ENCODE measurements around the gene ACO1.

The ACO1 gene

DNA sequence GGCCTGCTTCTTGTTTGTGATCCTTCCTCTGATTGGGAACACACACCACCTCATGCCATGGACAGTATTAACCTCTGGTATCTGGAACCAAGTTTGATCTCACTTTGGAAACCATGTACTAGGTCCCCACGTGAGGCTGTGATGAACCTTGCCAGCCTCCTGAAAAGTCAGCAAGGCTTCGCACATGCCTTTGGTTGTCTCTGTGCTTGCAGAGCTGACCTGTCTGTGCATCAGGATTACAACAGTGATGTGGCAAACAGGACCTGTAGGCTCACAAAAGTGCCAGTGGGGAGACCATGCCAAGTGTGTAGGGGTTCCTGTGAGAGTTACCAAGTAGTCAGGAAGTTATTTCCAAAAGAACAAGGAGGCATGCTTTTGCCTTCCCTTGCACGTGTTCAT, 1.4 kb downstream of the ACO1 start:
- TF ChIP-seq, protein P1, sequence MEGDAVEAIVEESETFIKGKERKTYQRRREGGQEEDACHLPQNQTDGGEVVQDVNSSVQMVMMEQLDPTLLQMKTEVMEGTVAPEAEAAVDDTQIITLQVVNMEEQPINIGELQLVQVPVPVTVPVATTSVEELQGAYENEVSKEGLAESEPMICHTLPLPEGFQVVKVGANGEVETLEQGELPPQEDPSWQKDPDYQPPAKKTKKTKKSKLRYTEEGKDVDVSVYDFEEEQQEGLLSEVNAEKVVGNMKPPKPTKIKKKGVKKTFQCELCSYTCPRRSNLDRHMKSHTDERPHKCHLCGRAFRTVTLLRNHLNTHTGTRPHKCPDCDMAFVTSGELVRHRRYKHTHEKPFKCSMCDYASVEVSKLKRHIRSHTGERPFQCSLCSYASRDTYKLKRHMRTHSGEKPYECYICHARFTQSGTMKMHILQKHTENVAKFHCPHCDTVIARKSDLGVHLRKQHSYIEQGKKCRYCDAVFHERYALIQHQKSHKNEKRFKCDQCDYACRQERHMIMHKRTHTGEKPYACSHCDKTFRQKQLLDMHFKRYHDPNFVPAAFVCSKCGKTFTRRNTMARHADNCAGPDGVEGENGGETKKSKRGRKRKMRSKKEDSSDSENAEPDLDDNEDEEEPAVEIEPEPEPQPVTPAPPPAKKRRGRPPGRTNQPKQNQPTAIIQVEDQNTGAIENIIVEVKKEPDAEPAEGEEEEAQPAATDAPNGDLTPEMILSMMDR (IDR thresholded peaks at IDR 0.05) = no peak
- Histone ChIP-seq H3K27me3 (ENCODE audit: control insufficient read depth, insufficient read depth, low read length) (no peaks in the 10 kb centered on the region), H3K27ac (no peak overlapping the region), H3K36me3 (ENCODE audit: control insufficient read depth, insufficient read depth, low read length) (no peaks in the 10 kb centered on the region), H3K4me3 (ENCODE audit: low read depth, low read length) (no peak overlapping the region), H3K79me2 (peaks cover 9% of the 10 kb centered on the region), H3K9me3 (ENCODE audit: control insufficient read depth, low read length) (no peaks in the 10 kb centered on the region), H3K4me1 (no peaks in the 10 kb centered on the region), H2AFZ (no peak overlapping the region), H3K9ac (no peak overlapping the region), H3K4me2 (ENCODE audit: low read length) (no peak overlapping the region)

DNA sequence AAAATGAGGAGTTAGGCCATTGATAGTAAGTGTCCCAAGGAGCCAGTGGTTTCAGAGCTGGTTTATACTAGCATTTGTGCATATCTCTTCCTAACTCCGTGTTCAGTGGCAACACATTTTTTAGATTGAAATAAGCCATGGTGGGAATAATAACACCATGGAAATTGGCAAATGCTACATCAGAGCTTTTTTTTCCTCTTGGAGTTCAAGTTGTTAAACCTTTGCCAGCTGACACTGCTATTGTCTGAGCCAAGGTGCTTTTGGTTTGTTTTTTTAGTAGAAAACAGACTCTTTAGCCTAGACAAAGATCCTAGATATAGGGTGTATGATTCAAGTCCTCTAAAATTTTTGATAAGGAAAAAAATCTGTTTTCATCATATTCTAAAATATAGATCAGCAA, 2.8 kb downstream of the ACO1 start:
- H3K4me3 ChIP-seq (ENCODE audit: low read depth, low read length) = no peak overlapping the region
- no peaks in the 10 kb centered on the region for H3K4me1 ChIP-seq
- H3K9me3 ChIP-seq (ENCODE audit: control insufficient read depth, low read length) = no peaks in the 10 kb centered on the region
- TF ChIP-seq, protein P1 (IDR thresholded peaks at IDR 0.05) = no peak
- no peak overlapping the region for H3K9ac ChIP-seq
- no peak overlapping the region for H3K4me2 ChIP-seq (ENCODE audit: low read length)
- H2AFZ ChIP-seq = no peak overlapping the region
- no peak overlapping the region for H3K27ac ChIP-seq
- H3K27me3 ChIP-seq (ENCODE audit: control insufficient read depth, insufficient read depth, low read length) = no peaks in the 10 kb centered on the region
- peaks cover 9% of the 10 kb centered on the region for H3K79me2 ChIP-seq
- H3K36me3 ChIP-seq (ENCODE audit: control insufficient read depth, insufficient read depth, low read length) = no peaks in the 10 kb centered on the region

DNA sequence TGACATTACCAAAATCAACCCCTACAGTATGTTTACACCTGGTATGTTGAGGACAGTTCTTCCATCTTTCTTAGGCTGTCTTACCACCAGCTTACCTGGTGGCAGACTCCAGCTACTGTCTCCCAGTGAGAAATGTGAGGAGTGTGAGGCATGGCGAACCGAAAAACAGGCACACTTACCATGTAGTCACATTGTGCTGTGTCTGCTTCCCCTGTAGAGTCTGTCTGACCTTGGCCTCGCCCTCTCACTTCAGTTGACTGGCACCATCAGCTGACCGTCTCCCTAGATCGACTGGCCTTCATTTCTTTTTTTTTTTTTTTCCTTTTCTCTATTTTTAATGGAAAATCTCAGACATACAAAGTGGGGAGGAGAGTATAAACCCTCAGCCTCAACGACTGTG, 4.9 kb downstream of the ACO1 start:
- Histone ChIP-seq H3K4me2 (ENCODE audit: low read length) (no peak overlapping the region), H3K36me3 (ENCODE audit: control insufficient read depth, insufficient read depth, low read length) (no peaks in the 10 kb centered on the region), H3K4me1 (no peaks in the 10 kb centered on the region), H3K27ac (no peak overlapping the region), H3K79me2 (peaks cover 9% of the 10 kb centered on the region), H2AFZ (no peak overlapping the region), H3K27me3 (ENCODE audit: control insufficient read depth, insufficient read depth, low read length) (no peaks in the 10 kb centered on the region), H3K4me3 (ENCODE audit: low read depth, low read length) (no peak overlapping the region), H3K9me3 (ENCODE audit: control insufficient read depth, low read length) (no peaks in the 10 kb centered on the region), H3K9ac (no peak overlapping the region)
- TF ChIP-seq, protein P1 (IDR thresholded peaks at IDR 0.05) = no peak

DNA sequence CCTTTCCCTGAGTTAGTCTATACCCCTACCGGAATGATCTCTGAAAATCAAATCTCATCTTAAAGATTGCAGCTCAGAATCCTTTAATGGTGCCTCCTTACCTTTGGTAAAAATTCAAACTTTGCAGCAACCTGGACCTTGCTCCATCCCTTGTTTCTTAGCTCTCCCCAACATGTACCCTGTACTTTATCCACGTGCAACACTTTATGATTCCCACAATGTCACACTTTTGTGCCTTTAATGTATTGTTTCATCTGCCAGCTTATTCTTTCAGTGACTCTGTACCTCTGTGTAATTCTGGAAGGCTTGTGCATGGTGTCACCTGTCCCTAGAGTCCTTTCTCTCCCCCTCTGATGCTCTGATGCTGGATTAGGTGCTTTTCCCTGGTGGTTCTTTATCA, 9.5 kb downstream of the ACO1 start:
- Histone ChIP-seq H2AFZ (no peak overlapping the region), H3K4me2 (ENCODE audit: low read length) (no peak overlapping the region), H3K4me1 (no peaks in the 10 kb centered on the region), H3K9ac (no peak overlapping the region), H3K27ac (no peak overlapping the region), H3K36me3 (ENCODE audit: control insufficient read depth, insufficient read depth, low read length) (no peaks in the 10 kb centered on the region), H3K27me3 (ENCODE audit: control insufficient read depth, insufficient read depth, low read length) (no peaks in the 10 kb centered on the region), H3K9me3 (ENCODE audit: control insufficient read depth, low read length) (no peaks in the 10 kb centered on the region), H3K79me2 (no peaks in the 10 kb centered on the region), H3K4me3 (ENCODE audit: low read depth, low read length) (no peak overlapping the region)
- TF ChIP-seq, protein P1 (IDR thresholded peaks at IDR 0.05) = no peak

DNA sequence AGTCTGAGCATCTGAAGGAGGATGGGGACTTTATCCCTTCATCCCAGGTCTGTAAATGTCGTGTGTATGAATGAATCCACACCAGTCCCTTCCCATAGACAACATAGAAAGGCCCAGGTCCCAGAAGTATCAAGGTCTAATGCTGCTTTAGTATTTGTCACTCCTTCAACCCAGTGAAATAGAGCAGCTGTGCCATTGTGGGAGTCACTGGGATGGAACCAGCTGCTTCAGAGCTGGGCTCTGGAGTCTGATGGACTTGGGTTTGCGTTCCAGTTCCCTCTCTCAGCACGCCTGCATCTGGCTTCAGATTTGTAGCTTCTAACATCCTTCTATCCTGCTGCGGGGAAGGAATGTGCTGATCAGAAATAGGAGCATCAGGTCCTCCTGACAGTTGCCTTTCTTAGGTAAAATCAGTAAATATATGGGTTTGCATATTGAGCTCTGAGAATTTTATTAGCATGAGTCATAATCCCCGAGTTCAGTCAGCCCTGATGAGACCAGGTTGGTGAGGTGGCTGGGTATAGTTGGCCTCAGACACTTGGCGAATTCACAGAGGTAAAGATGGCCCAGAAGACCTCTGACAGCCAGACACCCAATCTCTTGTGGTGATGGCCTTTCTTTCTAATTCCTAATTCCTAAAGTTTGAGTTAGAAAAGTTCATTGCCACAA, 10.1 kb downstream of the ACO1 start:
- Histone ChIP-seq H3K4me1 (no peaks in the 10 kb centered on the region), H3K9me3 (ENCODE audit: control insufficient read depth, low read length) (no peaks in the 10 kb centered on the region), H2AFZ (no peak overlapping the region), H3K27me3 (ENCODE audit: control insufficient read depth, insufficient read depth, low read length) (no peaks in the 10 kb centered on the region), H3K4me2 (ENCODE audit: low read length) (no peak overlapping the region), H3K27ac (no peak overlapping the region), H3K79me2 (peaks cover 2% of the 10 kb centered on the region), H3K36me3 (ENCODE audit: control insufficient read depth, insufficient read depth, low read length) (no peaks in the 10 kb centered on the region), H3K4me3 (ENCODE audit: low read depth, low read length) (no peak overlapping the region), H3K9ac (no peak overlapping the region)
- TF ChIP-seq, protein P1 (IDR thresholded peaks at IDR 0.05) = no peak

Measured in parathyroid adenoma (tissue), 2 donors.